ENCODE measurements around the gene ERG.

The ERG gene

GRCh38 chr21:38478782-38479181 lies 19.5 kb downstream of the ERG start:
- DNase-seq (ENCODE audit: insufficient read length, low spot score) (no peak), FAIRE-seq (no peak)
- TF ChIP-seq TAF1 (IDR thresholded peaks at IDR 0.05; ENCODE audit: low read depth, low read length) (no peak), POLR2AphosphoS5 (IDR thresholded peaks at IDR 0.05; ENCODE audit: low read depth, low read length) (no peak), PAX5 (IDR thresholded peaks at IDR 0.05; ENCODE audit: insufficient read depth, low read length, severe bottlenecking) (no peak), POLR2A (IDR thresholded peaks at IDR 0.05; ENCODE audit: low read depth, low read length) (no peak), SPI1 (IDR thresholded peaks at IDR 0.05; ENCODE audit: low read depth, low read length) (no peak), POU2F2 (IDR thresholded peaks at IDR 0.05; ENCODE audit: low read depth, low read length) (no peak)

DNA sequence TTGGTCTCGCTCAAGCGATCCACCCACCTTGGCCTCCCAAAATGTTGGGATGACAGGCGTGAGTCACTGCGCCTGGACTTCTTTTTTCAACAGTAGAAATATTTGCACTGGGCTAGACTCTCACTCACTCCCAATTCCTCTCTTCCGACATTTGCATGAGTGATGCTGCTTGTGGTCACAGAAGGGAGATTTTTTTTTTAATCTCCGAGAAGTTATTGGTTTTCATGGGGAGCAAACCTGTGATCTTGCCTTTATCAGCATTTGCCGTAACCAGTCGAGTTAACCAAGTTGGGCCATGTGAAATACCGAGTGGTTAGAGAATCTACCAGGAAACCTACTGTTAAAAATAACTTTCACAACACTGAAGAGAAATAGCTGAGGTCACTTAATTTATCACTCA lies 21.1 kb downstream of the ERG start:
- no peak for TF ChIP-seq POLR2A (IDR thresholded peaks at IDR 0.05; ENCODE audit: low read depth, low read length)
- no peak for TF ChIP-seq POLR2AphosphoS5 (IDR thresholded peaks at IDR 0.05; ENCODE audit: low read depth, low read length)
- no peak for TF ChIP-seq POU2F2 (IDR thresholded peaks at IDR 0.05; ENCODE audit: low read depth, low read length)
- TF ChIP-seq PAX5 (IDR thresholded peaks at IDR 0.05; ENCODE audit: insufficient read depth, low read length, severe bottlenecking) = no peak
- no peak for TF ChIP-seq TAF1 (IDR thresholded peaks at IDR 0.05; ENCODE audit: low read depth, low read length)
- no peak for TF ChIP-seq SPI1 (IDR thresholded peaks at IDR 0.05; ENCODE audit: low read depth, low read length)
- FAIRE-seq = no peak
- no peak for DNase-seq (ENCODE audit: insufficient read length, low spot score)

- DNase-seq (ENCODE audit: insufficient read length, low spot score) (no peak), FAIRE-seq (no peak)
- TF ChIP-seq TAF1 (IDR thresholded peaks at IDR 0.05; ENCODE audit: low read depth, low read length) (no peak), POLR2AphosphoS5 (IDR thresholded peaks at IDR 0.05; ENCODE audit: low read depth, low read length) (no peak), POLR2A (IDR thresholded peaks at IDR 0.05; ENCODE audit: low read depth, low read length) (no peak), POU2F2 (IDR thresholded peaks at IDR 0.05; ENCODE audit: low read depth, low read length) (no peak), PAX5 (IDR thresholded peaks at IDR 0.05; ENCODE audit: insufficient read depth, low read length, severe bottlenecking) (no peak), SPI1 (IDR thresholded peaks at IDR 0.05; ENCODE audit: low read depth, low read length) (no peak)
These were observed 21.9 kb downstream of the ERG start for GRCh38 chr21:38476385-38476784.

DNA sequence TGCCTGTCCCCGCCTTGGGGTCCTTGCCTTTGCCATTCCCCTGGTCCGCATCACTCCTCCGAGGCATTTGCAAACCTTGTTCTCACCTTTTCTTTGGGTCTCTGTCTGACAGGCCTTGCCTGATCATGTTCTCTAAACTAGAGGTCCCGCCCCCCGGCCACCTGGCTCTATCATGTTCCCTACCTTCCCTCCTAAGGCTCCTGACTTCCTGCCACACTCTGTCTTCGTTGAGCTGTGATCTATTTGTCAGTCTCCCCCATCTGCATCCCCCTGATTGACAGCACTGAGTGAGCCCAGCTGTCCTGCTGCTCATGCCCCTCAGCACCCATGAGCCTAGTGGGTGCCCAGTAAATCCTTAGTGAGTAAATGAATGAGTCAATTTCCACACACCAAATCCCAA lies 22.8 kb downstream of the ERG start:
- TF ChIP-seq SPI1 (IDR thresholded peaks at IDR 0.05; ENCODE audit: low read depth, low read length) (no peak), POLR2A (IDR thresholded peaks at IDR 0.05; ENCODE audit: low read depth, low read length) (no peak)
- DNase-seq (ENCODE audit: insufficient read length, low spot score) (no peak), FAIRE-seq (no peak)

DNA sequence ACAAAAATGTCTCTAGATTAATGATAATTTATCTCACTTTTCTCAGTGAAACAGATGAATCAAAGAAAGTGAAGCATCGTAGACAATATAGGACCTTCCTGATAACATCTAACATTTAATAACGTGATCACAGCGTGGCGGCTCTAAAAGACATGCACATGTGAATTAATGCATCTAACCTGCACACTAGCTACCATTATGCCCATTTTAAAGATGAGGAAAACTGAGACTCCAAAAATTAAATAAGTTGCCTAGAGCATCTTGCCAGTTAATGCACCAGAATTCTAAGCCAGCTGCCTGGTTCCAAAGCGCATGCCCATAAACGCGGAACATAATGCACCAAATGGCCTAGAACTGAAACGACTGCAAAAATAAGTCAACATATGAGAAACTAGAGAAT lies 23.5 kb downstream of the ERG start:
- no peak for FAIRE-seq
- no peak for DNase-seq (ENCODE audit: insufficient read length, low spot score)
- TF ChIP-seq POLR2AphosphoS5 (IDR thresholded peaks at IDR 0.05; ENCODE audit: low read depth, low read length) = no peak
- TF ChIP-seq TAF1 (IDR thresholded peaks at IDR 0.05; ENCODE audit: low read depth, low read length) = no peak
- no peak for TF ChIP-seq POLR2A (IDR thresholded peaks at IDR 0.05; ENCODE audit: low read depth, low read length)
- no peak for TF ChIP-seq POU2F2 (IDR thresholded peaks at IDR 0.05; ENCODE audit: low read depth, low read length)
- TF ChIP-seq PAX5 (IDR thresholded peaks at IDR 0.05; ENCODE audit: insufficient read depth, low read length, severe bottlenecking) = no peak

DNA sequence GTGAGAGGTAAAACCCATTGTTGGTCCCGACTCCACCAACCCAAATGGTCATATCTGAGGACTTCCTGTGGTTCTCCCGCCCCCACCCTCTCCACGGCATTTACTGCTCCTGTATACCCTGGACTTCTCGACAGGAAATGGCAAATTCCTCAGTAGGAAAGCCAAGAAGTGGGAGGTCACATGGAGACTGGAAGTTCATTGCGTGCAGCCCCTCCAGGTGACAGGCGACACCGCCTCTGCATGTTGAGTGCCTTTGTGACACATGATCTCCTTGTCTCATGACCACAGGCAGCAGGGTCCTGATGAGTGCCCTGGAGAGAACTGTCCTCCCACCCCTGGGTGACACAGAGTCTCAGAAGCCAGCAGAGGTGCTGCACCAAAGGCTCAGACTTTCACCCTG lies 24.2 kb downstream of the ERG start:
- no peak for FAIRE-seq
- TF ChIP-seq POU2F2 (IDR thresholded peaks at IDR 0.05; ENCODE audit: low read depth, low read length) = no peak
- DNase-seq (ENCODE audit: insufficient read length, low spot score) = no peak

GRCh38 chr21:38472412-38473108 lies 25.7 kb downstream of the ERG start:
- FAIRE-seq = no peak
- TF ChIP-seq TAF1 (IDR thresholded peaks at IDR 0.05; ENCODE audit: low read depth, low read length) = no peak
- no peak for TF ChIP-seq POLR2A (IDR thresholded peaks at IDR 0.05; ENCODE audit: low read depth, low read length)
- TF ChIP-seq PAX5 (IDR thresholded peaks at IDR 0.05; ENCODE audit: insufficient read depth, low read length, severe bottlenecking) = no peak
- no peak for TF ChIP-seq POU2F2 (IDR thresholded peaks at IDR 0.05; ENCODE audit: low read depth, low read length)
- no peak for TF ChIP-seq POLR2AphosphoS5 (IDR thresholded peaks at IDR 0.05; ENCODE audit: low read depth, low read length)
- no peak for TF ChIP-seq SPI1 (IDR thresholded peaks at IDR 0.05; ENCODE audit: low read depth, low read length)
- no peak for DNase-seq (ENCODE audit: insufficient read length, low spot score)

- DNase-seq (ENCODE audit: insufficient read length, low spot score) (no peak), FAIRE-seq (no peak)
- no peak for TF ChIP-seq POLR2AphosphoS5 (IDR thresholded peaks at IDR 0.05; ENCODE audit: low read depth, low read length)
- TF ChIP-seq TAF1 (IDR thresholded peaks at IDR 0.05; ENCODE audit: low read depth, low read length) = no peak
- no peak for TF ChIP-seq PAX5 (IDR thresholded peaks at IDR 0.05; ENCODE audit: insufficient read depth, low read length, severe bottlenecking)
- no peak for TF ChIP-seq POLR2A (IDR thresholded peaks at IDR 0.05; ENCODE audit: low read depth, low read length)
- TF ChIP-seq POU2F2 (IDR thresholded peaks at IDR 0.05; ENCODE audit: low read depth, low read length) = no peak
- no peak for TF ChIP-seq SPI1 (IDR thresholded peaks at IDR 0.05; ENCODE audit: low read depth, low read length)
These were observed 26.5 kb downstream of the ERG start for GRCh38 chr21:38471766-38472165.

DNA sequence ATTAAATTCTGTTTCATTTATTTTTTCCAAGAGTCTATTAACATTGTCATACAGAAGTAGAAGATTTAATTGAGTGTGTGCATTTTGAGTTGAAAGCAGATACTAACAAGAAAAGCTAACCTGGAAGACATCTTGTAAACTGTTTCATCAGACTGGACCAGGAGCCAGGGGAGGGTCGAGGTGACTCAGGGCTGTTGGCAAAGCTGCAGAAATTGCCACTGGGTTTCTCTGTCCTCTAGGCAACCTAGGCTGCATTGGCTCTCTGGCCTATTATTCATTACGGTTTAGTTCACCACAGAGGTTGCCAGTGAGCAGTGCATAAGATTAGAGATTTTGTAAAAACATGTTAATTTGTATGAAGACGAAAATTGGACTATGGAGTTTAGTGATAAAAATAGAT lies 27.5 kb downstream of the ERG start:
- DNase-seq (ENCODE audit: insufficient read length, low spot score) = no peak
- no peak for TF ChIP-seq SPI1 (IDR thresholded peaks at IDR 0.05; ENCODE audit: low read depth, low read length)
- no peak for TF ChIP-seq TAF1 (IDR thresholded peaks at IDR 0.05; ENCODE audit: low read depth, low read length)
- no peak for TF ChIP-seq POU2F2 (IDR thresholded peaks at IDR 0.05; ENCODE audit: low read depth, low read length)
- TF ChIP-seq POLR2A (IDR thresholded peaks at IDR 0.05; ENCODE audit: low read depth, low read length) = no peak
- no peak for TF ChIP-seq POLR2AphosphoS5 (IDR thresholded peaks at IDR 0.05; ENCODE audit: low read depth, low read length)
- no peak for TF ChIP-seq PAX5 (IDR thresholded peaks at IDR 0.05; ENCODE audit: insufficient read depth, low read length, severe bottlenecking)
- no peak for FAIRE-seq

DNA sequence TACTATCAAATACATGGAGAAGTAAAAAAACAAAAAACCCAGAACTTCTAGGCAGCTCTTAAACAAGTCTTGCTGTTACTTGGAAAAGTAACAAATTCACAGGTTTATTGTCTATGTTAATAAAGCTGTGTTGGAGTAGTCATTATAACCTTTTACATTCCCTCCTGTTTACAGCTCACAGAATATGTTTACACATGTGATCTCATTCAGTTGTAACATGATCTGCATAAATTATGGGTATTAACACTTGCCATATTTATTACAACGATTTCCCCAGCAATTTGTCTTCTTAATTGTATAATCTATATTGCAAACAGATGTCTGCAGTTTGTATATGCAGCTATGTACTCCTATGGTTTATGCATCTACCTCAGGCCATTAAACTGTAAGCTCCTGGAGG lies 28.6 kb downstream of the ERG start:
- FAIRE-seq (no peak), DNase-seq (ENCODE audit: insufficient read length, low spot score) (no peak)
- TF ChIP-seq SPI1 (IDR thresholded peaks at IDR 0.05; ENCODE audit: low read depth, low read length) (no peak), PAX5 (IDR thresholded peaks at IDR 0.05; ENCODE audit: insufficient read depth, low read length, severe bottlenecking) (no peak), POLR2A (IDR thresholded peaks at IDR 0.05; ENCODE audit: low read depth, low read length) (no peak), TAF1 (IDR thresholded peaks at IDR 0.05; ENCODE audit: low read depth, low read length) (no peak), POU2F2 (IDR thresholded peaks at IDR 0.05; ENCODE audit: low read depth, low read length) (no peak)
